GM12878 (cell line): ENCODE data around the gene NPAS3. TPM values are rescaled to one million over a fixed set of nuclear protein-coding genes. Genes with fewer than 3 reads are reported as not detected.
A peak's percentile ranks its signal among the peaks of the same experiment; 100 is the strongest.

Experiments
- ATAC-seq: fragments of 200-7000 bp; cut with Tn5 transposase; 3 replicates; pipeline ENCODE4 v1.9.1; 2020; ENCODE audit warnings: mild to moderate bottlenecking, moderate library complexity
- BruUV-seq: library from RNA; stranded (reverse); fragments of 400-500 nt; replicated peaks from 2 replicates; lab custom pipeline; 2021; lab: Mats Ljungman, UMichigan
- CTCF ChIA-PET: fragments of 300-600 bp; sonication (Branson Sonifier 250); formaldehyde crosslinking; extraction: SDS; loops from one replicate; lab custom pipeline; 2021; ENCODE audit warnings: inconsistent platforms; lab: Yijun Ruan, JAX
- POLR2A ChIA-PET: fragments of 350-600 bp; formaldehyde crosslinking; extraction: SDS; loops from one replicate; lab custom pipeline; 2021; ENCODE audit warnings: inconsistent platforms; lab: Charles Lee
- RAD21 ChIA-PET: fragments of 300-600 bp; sonication (Branson Sonifier 250); formaldehyde crosslinking; loops from one replicate; lab custom pipeline; 2023; ENCODE audit warnings: antibody characterized with exemption; ENCODE audit not compliant: unreplicated experiment; lab: Charles Lee
- SMC1A ChIA-PET: fragments of 300-600 bp; sonication (Branson Sonifier 250); formaldehyde crosslinking; loops from one replicate; lab custom pipeline; 2023; ENCODE audit not compliant: unreplicated experiment, uncharacterized antibody; lab: Charles Lee
- DNase-seq: peaks from one replicate; pipeline ENCODE4 v3.0.0-alpha.2; 2011; ENCODE audit warnings: low read depth, low spot score
- FAIRE-seq: peaks from 3 replicates; lab custom pipeline; 2011; peaks lifted over from hg19 to GRCh38; lab: Jason Lieb, UNC
- H2AFZ ChIP-seq: 2 replicates; pipeline ENCODE4 v1.6.0; 2011; ENCODE audit warnings: low read depth, low read length, control low read depth; ENCODE audit not compliant: control insufficient read depth
- H3K27ac ChIP-seq: 2 replicates; pipeline ENCODE4 v1.5.1; 2011; ENCODE audit warnings: control low read depth; ENCODE audit not compliant: control insufficient read depth, insufficient read depth
- H3K27me3 ChIP-seq, 2 experiments: replicated peaks in 1 of 2; 2 replicates each; pipeline versions ENCODE4 v1.6.0 to v1.6.1; 2011; ENCODE audit warnings: low read length in 1 of 2; ENCODE audit not compliant: control insufficient read depth in 2 of 2, insufficient read depth in 2 of 2
- H3K36me3 ChIP-seq, 2 experiments: 2 replicates each; pipeline ENCODE4 v1.5.1; 2011; ENCODE audit warnings: low read length in 1 of 2; ENCODE audit not compliant: control insufficient read depth in 2 of 2, insufficient read depth in 2 of 2
- H3K4me1 ChIP-seq: 2 replicates; pipeline ENCODE4 v1.6.1; 2011; ENCODE audit warnings: mild to moderate bottlenecking, low read length, moderate library complexity, mixed read lengths; ENCODE audit not compliant: control insufficient read depth, insufficient read depth
- H3K4me2 ChIP-seq: 2 replicates; pipeline ENCODE4 v1.6.0; 2011; ENCODE audit warnings: control low read depth; ENCODE audit not compliant: control insufficient read depth, insufficient read depth
- H3K4me3 ChIP-seq: fragments of 200-600 bp; sonication (generic); 2 replicates; pipeline ENCODE4 v1.5.1; 2016
- H3K79me2 ChIP-seq: 2 replicates; pipeline ENCODE4 v1.6.0; 2011; ENCODE audit warnings: low read length; ENCODE audit not compliant: control insufficient read depth, insufficient read depth
- H3K9ac ChIP-seq: 2 replicates; pipeline ENCODE4 v1.8.0; 2011; ENCODE audit warnings: low read length, control low read depth, mixed read lengths; ENCODE audit not compliant: control insufficient read depth, insufficient read depth
- H3K9me3 ChIP-seq: replicated peaks from 3 replicates; pipeline ENCODE4 v1.5.1; 2011; ENCODE audit warnings: mild to moderate bottlenecking, low read length; ENCODE audit not compliant: control insufficient read depth, insufficient read depth
- H4K20me1 ChIP-seq: 2 replicates; pipeline ENCODE4 v1.6.0; 2011; ENCODE audit not compliant: control insufficient read depth, insufficient read depth
- BACH1 ChIP-seq: fragments of 450-650 bp; IDR thresholded peaks from 2 replicates; pipeline ENCODE4 v1.6.1; 2017; ENCODE audit warnings: mild to moderate bottlenecking, borderline replicate concordance
- CEBPB ChIP-seq, 2 experiments: fragments of 150-350 bp in 1 of 2; IDR thresholded peaks; 2 replicates each; pipeline ENCODE4 v1.6.1; 2012 to 2014; ENCODE audit warnings: low read depth in 2 of 2, low read length in 2 of 2, borderline replicate concordance in 1 of 2, inconsistent platforms in 1 of 2
- LARP7 ChIP-seq: fragments of 450-650 bp; IDR thresholded peaks from 2 replicates; pipeline ENCODE4 v1.6.1; 2017; ENCODE audit warnings: mild to moderate bottlenecking
- RAD51 ChIP-seq: fragments of 450-650 bp; IDR thresholded peaks from 2 replicates; pipeline ENCODE4 v1.6.1; 2016; ENCODE audit warnings: moderate library complexity, mild to moderate bottlenecking, inconsistent platforms
- RB1 ChIP-seq: fragments of 450-650 bp; formaldehyde crosslinking; IDR thresholded peaks from 2 replicates; pipeline ENCODE4 v1.6.1; 2017; ENCODE audit warnings: mild to moderate bottlenecking, borderline replicate concordance
- SIN3A ChIP-seq: IDR thresholded peaks from 2 replicates; pipeline ENCODE4 v1.6.1; 2012; ENCODE audit warnings: low read depth, low read length, improper control_type of control experiment
- SMAD5 ChIP-seq: IDR thresholded peaks from 2 replicates; pipeline ENCODE4 v1.6.1; 2016; ENCODE audit warnings: antibody characterized with exemption, low read depth
- USF1 ChIP-seq: IDR thresholded peaks from 2 replicates; pipeline ENCODE4 v1.6.1; 2011; ENCODE audit warnings: borderline replicate concordance, low read depth, mild to moderate bottlenecking, moderate library complexity, mixed read lengths, low read length; ENCODE audit not compliant: insufficient read depth; ENCODE audit errors: extremely low read length
- WGBS: methylation state at CpG from one replicate; pipeline ENCODE4 v1.1.6; 2016; ENCODE audit warnings: low lambda C conversion rate; ENCODE audit not compliant: insufficient replicate concordance, insufficient coverage; ENCODE audit errors: missing lambda C conversion rate; 5-methylcytosine and 5-hydroxymethylcytosine counted together
- in situ Hi-C: fragments of 300-500 bp; cut with MboI; formaldehyde crosslinking; loops from 9 replicates; pipeline ENCODE4 v1.14.3; 2018; ENCODE audit warnings: mixed read lengths
- intact Hi-C: fragments of 100-400 bp; cut with micrococcal nuclease; formaldehyde crosslinking; loops from one replicate; pipeline ENCODE4 v1.14.2; 2022; ENCODE audit not compliant: unreplicated experiment
- polyA plus RNA-seq, 11 experiments: library from polyadenylated mRNA; depleted of rRNA in 4 of 11; unstranded in 6 of 11; stranded (reverse) in 5 of 11; fragments of >200 nt; fragmentation: Nextera tagmentation in 4 of 11; fragmentation: Illumina TruSeq in 1 of 11; extraction: Ambion mirVana in 4 of 11; extraction: Trizol in 1 of 11; gene quantifications; 1 replicate in 1 of 11; 2 replicates in 10 of 11; pipeline versions ENCODE4 v1.2.1 to v1.2.3, GENCODE V29; 2011 to 2016; ENCODE audit warnings: inconsistent platforms in 2 of 11, missing spikeins in 2 of 11, low read depth in 1 of 11
- total RNA-seq, 4 experiments: library from RNA; depleted of rRNA in 3 of 4; stranded (reverse); fragments of >200 nt in 3 of 4; fragmentation: Illumina TruSeq in 1 of 4; extraction: Trizol in 1 of 4; gene quantifications; 2 replicates each; pipeline versions ENCODE4 v1.2.1 to v1.2.3, GENCODE V29; 2013 to 2021
- TF ChIP-seq, protein P1 (sequence below): fragments of 450-650 bp; conservative IDR thresholded peaks from 2 replicates; pipeline ENCODE4 v1.6.1; 2017; ENCODE audit warnings: mild to moderate bottlenecking, moderate library complexity
- TF ChIP-seq, protein P2 (sequence below): fragments of 150-350 bp; IDR thresholded peaks from 2 replicates; pipeline ENCODE4 v1.6.1; 2016; ENCODE audit warnings: low read depth, low read length

Gene NPAS3
- total and polyA plus RNA-seq, 10 of the 15 experiments (the other 5 are each of a cell fraction or from before 2014, with no cell fraction given) = under 0.01 to 2.7 (median 0.03) TPM; not detected in 6

DNA sequence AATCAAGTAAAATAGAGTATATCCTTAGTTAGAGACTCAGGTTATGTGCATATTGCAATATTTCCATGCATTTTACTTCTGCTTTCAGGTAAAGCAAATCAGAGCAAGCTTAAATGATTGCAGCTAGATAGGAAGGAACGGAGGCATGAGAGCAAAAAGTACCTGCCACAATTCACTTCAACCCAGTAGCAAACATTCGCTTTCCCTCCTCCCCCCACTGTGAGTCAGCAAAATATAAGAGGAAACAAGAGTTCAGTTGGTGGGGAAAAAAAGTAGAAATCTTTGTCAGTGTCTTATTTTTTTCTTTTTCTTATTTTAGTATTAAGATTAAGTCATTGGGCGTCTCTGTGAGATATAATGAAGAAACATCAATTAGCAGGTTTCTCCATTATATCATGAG, 475.4 kb downstream of the NPAS3 start:
- Histone ChIP-seq H2AFZ (no peak overlapping the region), H3K4me2 (no peak overlapping the region), H3K79me2 (no peaks in the 10 kb centered on the region), H4K20me1 (no peaks in the 10 kb centered on the region), H3K4me1 (no peaks in the 10 kb centered on the region), H3K9ac (no peak overlapping the region), H3K27ac (no peak overlapping the region), H3K27me3 (no peaks in the 10 kb centered on the region), H3K9me3 (no peaks in the 10 kb centered on the region), H3K36me3 (no peaks in the 10 kb centered on the region), H3K4me3 (no peak overlapping the region)
- ChIA-PET CTCF (interaction anchor here (0.7 kb wide), 1 partner anchor 42 kb away, joined by 3 read pairs; no protein-coding TSS in a partner anchor), RAD21 (interaction anchor here (0.6 to 1.5 kb wide), 2 partner anchors 20 to 98 kb away, joined by 3 read pairs; no protein-coding TSS in a partner anchor), POLR2A (no interaction called here), SMC1A (interaction anchor here (1.0 to 1.9 kb wide), 3 partner anchors 14 to 96 kb away, joined by 3 to 7 read pairs (median 3); no protein-coding TSS in a partner anchor)
- peak; percentile 3 for DNase-seq
- no TSS peak for BruUV-seq
- no peak for TF ChIP-seq RAD51
- peak; percentile 42; the same call in 1 of the 2 replicates for TF ChIP-seq BACH1
- intact Hi-C loops (no loop called here), in situ Hi-C loops (no loop called here)
- ATAC-seq = no peak
- 2% methylated on average over 3 of the region's 3 CpGs for WGBS
- FAIRE-seq = no peak

DNA sequence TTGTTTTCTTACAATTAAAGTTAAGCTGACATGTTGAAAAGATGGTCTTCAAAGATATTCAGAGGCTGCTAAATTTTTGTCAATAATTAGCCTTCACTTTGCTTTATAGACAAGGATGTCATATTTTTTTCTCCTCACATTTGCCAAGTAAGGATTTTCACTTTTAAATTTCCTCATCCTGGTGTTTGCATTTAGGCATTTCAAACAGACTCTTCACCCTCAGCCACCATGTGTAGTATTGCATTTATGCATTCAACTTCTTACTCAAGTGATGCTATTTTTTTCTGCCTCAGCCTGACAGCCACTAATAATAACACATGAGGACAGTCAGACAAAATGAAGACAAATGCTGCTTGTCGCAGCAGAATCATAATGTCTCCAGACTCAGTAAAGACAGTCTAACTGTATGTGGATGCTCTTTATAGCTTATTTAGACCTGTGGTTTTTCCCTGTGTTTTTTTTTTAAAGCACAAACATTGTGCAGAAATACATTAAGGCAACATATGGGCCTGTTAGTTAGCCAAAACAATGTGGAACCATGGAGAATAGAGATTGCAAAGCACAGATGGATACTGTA, 481.5 kb downstream of the NPAS3 start:
- FAIRE-seq (no peak), ATAC-seq (no peak), DNase-seq (no peak)
- H3K36me3 ChIP-seq = no peaks in the 10 kb centered on the region
- no peak overlapping the region for H3K4me2 ChIP-seq
- in situ Hi-C loops = no loop called here
- H3K79me2 ChIP-seq = no peaks in the 10 kb centered on the region
- ChIA-PET CTCF (no interaction called here), RAD21 (interaction anchor here (1.4 kb wide), 1 partner anchor 11 kb away, joined by 3 read pairs; no protein-coding TSS in a partner anchor), SMC1A (interaction anchor here (1.6 kb wide), 1 partner anchor 13 kb away, joined by 3 read pairs; no protein-coding TSS in a partner anchor), POLR2A (no interaction called here)
- H3K4me3 ChIP-seq = no peak overlapping the region
- no peaks in the 10 kb centered on the region for H3K4me1 ChIP-seq
- intact Hi-C loops = no loop called here
- no peak overlapping the region for H3K27ac ChIP-seq
- H4K20me1 ChIP-seq = no peaks in the 10 kb centered on the region
- no peaks in the 10 kb centered on the region for H3K9me3 ChIP-seq
- H3K9ac ChIP-seq = no peak overlapping the region
- BruUV-seq = no TSS peak
- no peak overlapping the region for H2AFZ ChIP-seq
- H3K27me3 ChIP-seq = 0 out of 4 replicates have a peak, but pooled peaks cover 0 to 3% of the 10 kb centered on the region in 2 experiments
- 40% methylated on average over 1 of the region's 1 CpG for WGBS
- TF ChIP-seq CEBPB (IDR thresholded peaks at IDR 0.05; ENCODE audit: borderline replicate concordance in 1 of 2, low read depth in 2 of 2, low read length in 2 of 2) = no peak
- TF ChIP-seq LARP7 = no peak
- TF ChIP-seq USF1 = no peak
- TF ChIP-seq, protein P1, sequence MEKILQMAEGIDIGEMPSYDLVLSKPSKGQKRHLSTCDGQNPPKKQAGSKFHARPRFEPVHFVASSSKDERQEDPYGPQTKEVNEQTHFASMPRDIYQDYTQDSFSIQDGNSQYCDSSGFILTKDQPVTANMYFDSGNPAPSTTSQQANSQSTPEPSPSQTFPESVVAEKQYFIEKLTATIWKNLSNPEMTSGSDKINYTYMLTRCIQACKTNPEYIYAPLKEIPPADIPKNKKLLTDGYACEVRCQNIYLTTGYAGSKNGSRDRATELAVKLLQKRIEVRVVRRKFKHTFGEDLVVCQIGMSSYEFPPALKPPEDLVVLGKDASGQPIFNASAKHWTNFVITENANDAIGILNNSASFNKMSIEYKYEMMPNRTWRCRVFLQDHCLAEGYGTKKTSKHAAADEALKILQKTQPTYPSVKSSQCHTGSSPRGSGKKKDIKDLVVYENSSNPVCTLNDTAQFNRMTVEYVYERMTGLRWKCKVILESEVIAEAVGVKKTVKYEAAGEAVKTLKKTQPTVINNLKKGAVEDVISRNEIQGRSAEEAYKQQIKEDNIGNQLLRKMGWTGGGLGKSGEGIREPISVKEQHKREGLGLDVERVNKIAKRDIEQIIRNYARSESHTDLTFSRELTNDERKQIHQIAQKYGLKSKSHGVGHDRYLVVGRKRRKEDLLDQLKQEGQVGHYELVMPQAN = no peak
- TF ChIP-seq, protein P2, sequence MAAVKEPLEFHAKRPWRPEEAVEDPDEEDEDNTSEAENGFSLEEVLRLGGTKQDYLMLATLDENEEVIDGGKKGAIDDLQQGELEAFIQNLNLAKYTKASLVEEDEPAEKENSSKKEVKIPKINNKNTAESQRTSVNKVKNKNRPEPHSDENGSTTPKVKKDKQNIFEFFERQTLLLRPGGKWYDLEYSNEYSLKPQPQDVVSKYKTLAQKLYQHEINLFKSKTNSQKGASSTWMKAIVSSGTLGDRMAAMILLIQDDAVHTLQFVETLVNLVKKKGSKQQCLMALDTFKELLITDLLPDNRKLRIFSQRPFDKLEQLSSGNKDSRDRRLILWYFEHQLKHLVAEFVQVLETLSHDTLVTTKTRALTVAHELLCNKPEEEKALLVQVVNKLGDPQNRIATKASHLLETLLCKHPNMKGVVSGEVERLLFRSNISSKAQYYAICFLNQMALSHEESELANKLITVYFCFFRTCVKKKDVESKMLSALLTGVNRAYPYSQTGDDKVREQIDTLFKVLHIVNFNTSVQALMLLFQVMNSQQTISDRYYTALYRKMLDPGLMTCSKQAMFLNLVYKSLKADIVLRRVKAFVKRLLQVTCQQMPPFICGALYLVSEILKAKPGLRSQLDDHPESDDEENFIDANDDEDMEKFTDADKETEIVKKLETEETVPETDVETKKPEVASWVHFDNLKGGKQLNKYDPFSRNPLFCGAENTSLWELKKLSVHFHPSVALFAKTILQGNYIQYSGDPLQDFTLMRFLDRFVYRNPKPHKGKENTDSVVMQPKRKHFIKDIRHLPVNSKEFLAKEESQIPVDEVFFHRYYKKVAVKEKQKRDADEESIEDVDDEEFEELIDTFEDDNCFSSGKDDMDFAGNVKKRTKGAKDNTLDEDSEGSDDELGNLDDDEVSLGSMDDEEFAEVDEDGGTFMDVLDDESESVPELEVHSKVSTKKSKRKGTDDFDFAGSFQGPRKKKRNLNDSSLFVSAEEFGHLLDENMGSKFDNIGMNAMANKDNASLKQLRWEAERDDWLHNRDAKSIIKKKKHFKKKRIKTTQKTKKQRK = no peak
- TF ChIP-seq SMAD5 = no peak
- TF ChIP-seq RB1 = no peak
- TF ChIP-seq SIN3A = no peak
